K562 (cell line): ENCODE data around the gene BNIPL.

Experiments used
- NRF1 ChIP-seq, 2 experiments: fragments of 450-650 bp; IDR thresholded peaks in 1 of 2; conservative IDR thresholded peaks in 1 of 2; 2 replicates each; pipeline ENCODE4 v1.6.1; 2014; ENCODE audit warnings: mild to moderate bottlenecking in 2 of 2
- TF ChIP-seq, protein P1 (sequence below): fragments of 450-650 bp; formaldehyde crosslinking; IDR thresholded peaks from 2 replicates; pipeline ENCODE4 v1.4.0; 2022; ENCODE audit warnings: missing genetic modification characterization
- TF ChIP-seq, protein P2 (sequence below), 3 experiments: IDR thresholded peaks in 2 of 3; conservative IDR thresholded peaks in 1 of 3; 2 replicates each; pipeline ENCODE4 v1.5.1; 2011 to 2012; ENCODE audit warnings: low read length in 3 of 3, mild to moderate bottlenecking in 3 of 3, control low read depth in 2 of 3, improper control_type of control experiment in 1 of 3, inconsistent platforms in 1 of 3, low read depth in 1 of 3, mixed read lengths in 1 of 3, moderate library complexity in 1 of 3; ENCODE audit not compliant: insufficient read depth in 2 of 3

DNA sequence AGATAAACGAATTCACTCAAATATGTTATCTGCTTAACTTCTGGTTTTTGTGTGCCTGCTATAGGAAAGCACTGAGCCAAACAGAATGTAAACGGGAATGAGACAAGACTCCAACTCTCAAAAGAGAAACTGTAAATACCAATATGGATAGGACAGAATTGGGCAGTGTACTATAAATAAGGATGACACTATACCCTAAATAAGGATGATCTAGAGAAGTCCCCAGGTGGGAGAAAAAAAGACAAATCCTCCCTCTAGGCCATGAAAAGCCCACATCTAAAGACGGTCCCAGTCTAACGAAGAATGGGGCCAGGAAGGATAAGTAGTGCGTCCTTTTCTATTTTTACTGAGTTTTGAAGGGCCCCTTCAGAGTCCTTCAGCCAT is 32.7 kb downstream of the BNIPL start:
- TF ChIP-seq, protein P1, sequence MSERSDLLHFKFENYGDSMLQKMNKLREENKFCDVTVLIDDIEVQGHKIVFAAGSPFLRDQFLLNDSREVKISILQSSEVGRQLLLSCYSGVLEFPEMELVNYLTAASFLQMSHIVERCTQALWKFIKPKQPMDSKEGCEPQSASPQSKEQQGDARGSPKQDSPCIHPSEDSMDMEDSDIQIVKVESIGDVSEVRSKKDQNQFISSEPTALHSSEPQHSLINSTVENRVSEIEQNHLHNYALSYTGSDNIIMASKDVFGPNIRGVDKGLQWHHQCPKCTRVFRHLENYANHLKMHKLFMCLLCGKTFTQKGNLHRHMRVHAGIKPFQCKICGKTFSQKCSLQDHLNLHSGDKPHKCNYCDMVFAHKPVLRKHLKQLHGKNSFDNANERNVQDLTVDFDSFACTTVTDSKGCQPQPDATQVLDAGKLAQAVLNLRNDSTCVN (CRISPR knock-in tag): no peak
- TF ChIP-seq NRF1 (conservative IDR thresholded peaks at IDR 0.05 in 1 of 2, IDR thresholded peaks at IDR 0.05 in 1 of 2): no peak
- TF ChIP-seq, protein P2, sequence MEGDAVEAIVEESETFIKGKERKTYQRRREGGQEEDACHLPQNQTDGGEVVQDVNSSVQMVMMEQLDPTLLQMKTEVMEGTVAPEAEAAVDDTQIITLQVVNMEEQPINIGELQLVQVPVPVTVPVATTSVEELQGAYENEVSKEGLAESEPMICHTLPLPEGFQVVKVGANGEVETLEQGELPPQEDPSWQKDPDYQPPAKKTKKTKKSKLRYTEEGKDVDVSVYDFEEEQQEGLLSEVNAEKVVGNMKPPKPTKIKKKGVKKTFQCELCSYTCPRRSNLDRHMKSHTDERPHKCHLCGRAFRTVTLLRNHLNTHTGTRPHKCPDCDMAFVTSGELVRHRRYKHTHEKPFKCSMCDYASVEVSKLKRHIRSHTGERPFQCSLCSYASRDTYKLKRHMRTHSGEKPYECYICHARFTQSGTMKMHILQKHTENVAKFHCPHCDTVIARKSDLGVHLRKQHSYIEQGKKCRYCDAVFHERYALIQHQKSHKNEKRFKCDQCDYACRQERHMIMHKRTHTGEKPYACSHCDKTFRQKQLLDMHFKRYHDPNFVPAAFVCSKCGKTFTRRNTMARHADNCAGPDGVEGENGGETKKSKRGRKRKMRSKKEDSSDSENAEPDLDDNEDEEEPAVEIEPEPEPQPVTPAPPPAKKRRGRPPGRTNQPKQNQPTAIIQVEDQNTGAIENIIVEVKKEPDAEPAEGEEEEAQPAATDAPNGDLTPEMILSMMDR (IDR thresholded peaks at IDR 0.05 in 2 of 3, conservative IDR thresholded peaks at IDR 0.05 in 1 of 3; ENCODE audit: insufficient read depth in 2 of 3, low read depth in 1 of 3, low read length in 3 of 3): no peak
